ENCODE data around the gene SIRT6.
"Not testable (repeated sequence)": the region's sequence is repeated elsewhere in the genome, so short reads cannot be mapped to it uniquely, and the experiment has no call there.

DNA sequence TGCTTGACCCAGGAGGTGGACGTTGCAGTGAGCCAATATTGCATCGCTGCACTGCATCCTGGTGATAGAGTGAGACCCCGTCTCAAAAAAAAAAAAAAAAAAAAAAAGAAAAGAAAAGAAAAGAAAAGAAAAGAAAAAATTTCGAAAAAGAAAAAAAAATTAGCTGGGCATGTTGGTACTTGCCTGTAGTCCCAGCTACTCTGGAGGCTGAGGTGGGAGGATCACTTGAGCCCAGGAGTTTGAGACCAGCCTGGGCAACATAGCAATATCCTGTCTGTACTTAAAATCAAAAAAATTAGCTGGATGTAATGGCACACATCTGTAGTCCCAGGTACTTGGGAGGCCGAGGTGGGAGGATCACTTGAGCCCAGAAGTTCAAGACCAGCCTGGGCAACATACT, 49.8 kb upstream of the SIRT6 start:
- TF ChIP-seq, protein P1, sequence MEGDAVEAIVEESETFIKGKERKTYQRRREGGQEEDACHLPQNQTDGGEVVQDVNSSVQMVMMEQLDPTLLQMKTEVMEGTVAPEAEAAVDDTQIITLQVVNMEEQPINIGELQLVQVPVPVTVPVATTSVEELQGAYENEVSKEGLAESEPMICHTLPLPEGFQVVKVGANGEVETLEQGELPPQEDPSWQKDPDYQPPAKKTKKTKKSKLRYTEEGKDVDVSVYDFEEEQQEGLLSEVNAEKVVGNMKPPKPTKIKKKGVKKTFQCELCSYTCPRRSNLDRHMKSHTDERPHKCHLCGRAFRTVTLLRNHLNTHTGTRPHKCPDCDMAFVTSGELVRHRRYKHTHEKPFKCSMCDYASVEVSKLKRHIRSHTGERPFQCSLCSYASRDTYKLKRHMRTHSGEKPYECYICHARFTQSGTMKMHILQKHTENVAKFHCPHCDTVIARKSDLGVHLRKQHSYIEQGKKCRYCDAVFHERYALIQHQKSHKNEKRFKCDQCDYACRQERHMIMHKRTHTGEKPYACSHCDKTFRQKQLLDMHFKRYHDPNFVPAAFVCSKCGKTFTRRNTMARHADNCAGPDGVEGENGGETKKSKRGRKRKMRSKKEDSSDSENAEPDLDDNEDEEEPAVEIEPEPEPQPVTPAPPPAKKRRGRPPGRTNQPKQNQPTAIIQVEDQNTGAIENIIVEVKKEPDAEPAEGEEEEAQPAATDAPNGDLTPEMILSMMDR (IDR thresholded peaks at IDR 0.05): not testable (repeated sequence)
- TF ChIP-seq, protein P2, sequence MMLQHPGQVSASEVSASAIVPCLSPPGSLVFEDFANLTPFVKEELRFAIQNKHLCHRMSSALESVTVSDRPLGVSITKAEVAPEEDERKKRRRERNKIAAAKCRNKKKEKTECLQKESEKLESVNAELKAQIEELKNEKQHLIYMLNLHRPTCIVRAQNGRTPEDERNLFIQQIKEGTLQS (CRISPR knock-in tag; conservative IDR thresholded peaks at IDR 0.05): not testable (repeated sequence)
- not testable (repeated sequence) for TF ChIP-seq ELF4 (CRISPR knock-in tag; IDR thresholded peaks at IDR 0.05; ENCODE audit: low read depth); TEAD1 (CRISPR knock-in tag; IDR thresholded peaks at IDR 0.05); IRF2 (CRISPR knock-in tag; IDR thresholded peaks at IDR 0.05; ENCODE audit: borderline replicate concordance, low read depth); CREM (CRISPR knock-in tag; IDR thresholded peaks at IDR 0.05); CREB1 (CRISPR knock-in tag; IDR thresholded peaks at IDR 0.05); SMAD3 (CRISPR knock-in tag; IDR thresholded peaks at IDR 0.05; ENCODE audit: borderline replicate concordance); ZNF423 (CRISPR knock-in tag; IDR thresholded peaks at IDR 0.05); ZNF219 (CRISPR knock-in tag; IDR thresholded peaks at IDR 0.05; ENCODE audit: borderline replicate concordance)
- TF ChIP-seq, protein P3, sequence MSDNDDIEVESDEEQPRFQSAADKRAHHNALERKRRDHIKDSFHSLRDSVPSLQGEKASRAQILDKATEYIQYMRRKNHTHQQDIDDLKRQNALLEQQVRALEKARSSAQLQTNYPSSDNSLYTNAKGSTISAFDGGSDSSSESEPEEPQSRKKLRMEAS (CRISPR knock-in tag; IDR thresholded peaks at IDR 0.05): not testable (repeated sequence)
- TF ChIP-seq, protein P4, sequence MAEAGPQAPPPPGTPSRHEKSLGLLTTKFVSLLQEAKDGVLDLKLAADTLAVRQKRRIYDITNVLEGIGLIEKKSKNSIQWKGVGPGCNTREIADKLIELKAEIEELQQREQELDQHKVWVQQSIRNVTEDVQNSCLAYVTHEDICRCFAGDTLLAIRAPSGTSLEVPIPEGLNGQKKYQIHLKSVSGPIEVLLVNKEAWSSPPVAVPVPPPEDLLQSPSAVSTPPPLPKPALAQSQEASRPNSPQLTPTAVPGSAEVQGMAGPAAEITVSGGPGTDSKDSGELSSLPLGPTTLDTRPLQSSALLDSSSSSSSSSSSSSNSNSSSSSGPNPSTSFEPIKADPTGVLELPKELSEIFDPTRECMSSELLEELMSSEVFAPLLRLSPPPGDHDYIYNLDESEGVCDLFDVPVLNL (CRISPR knock-in tag; IDR thresholded peaks at IDR 0.05; ENCODE audit: borderline replicate concordance, low read depth): not testable (repeated sequence)
- TF ChIP-seq, protein P5, sequence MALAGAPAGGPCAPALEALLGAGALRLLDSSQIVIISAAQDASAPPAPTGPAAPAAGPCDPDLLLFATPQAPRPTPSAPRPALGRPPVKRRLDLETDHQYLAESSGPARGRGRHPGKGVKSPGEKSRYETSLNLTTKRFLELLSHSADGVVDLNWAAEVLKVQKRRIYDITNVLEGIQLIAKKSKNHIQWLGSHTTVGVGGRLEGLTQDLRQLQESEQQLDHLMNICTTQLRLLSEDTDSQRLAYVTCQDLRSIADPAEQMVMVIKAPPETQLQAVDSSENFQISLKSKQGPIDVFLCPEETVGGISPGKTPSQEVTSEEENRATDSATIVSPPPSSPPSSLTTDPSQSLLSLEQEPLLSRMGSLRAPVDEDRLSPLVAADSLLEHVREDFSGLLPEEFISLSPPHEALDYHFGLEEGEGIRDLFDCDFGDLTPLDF (CRISPR knock-in tag; IDR thresholded peaks at IDR 0.05): not testable (repeated sequence)

All from WTC11 (cell line).